Prostate gland (tissue), 2 donors: ENCODE data around the gene CALM3.

ENCODE experiments used
- CTCF ChIP-seq, 4 experiments: fragments of 200-600 bp in 2 of 4; fragments of 450-650 bp in 2 of 4; sonication (generic) in 2 of 4; IDR thresholded peaks; 1 replicate in 3 of 4; 2 replicates in 1 of 4; pipeline ENCODE4 v1.5.1; 2016 to 2019; ENCODE audit warnings: antibody characterized with exemption in 4 of 4, mild to moderate bottlenecking in 2 of 4, moderate library complexity in 2 of 4
- POLR2A ChIP-seq: fragments of 450-650 bp; IDR thresholded peaks from one replicate; pipeline ENCODE4 v1.6.1; 2016; ENCODE audit warnings: antibody characterized with exemption, mild to moderate bottlenecking

GRCh38 chr19:46580247-46580646 is 20.9 kb upstream of the CALM3 start:
- TF ChIP-seq CTCF (IDR thresholded peaks at IDR 0.05) (no peak), POLR2A (no peak)
